Cardiac fibroblast (primary cell): ENCODE data around the gene VILL.

ENCODE experiments used
- DNase-seq, 2 donors: peaks; one replicate each; pipeline versions ENCODE4 v3.0.0 to v3.0.0-alpha.2; 2010; ENCODE audit warnings: low read depth in 2 of 2
- H3K4me3 ChIP-seq, 2 donors: replicated peaks in 1 of 2; 1 replicate in 1 of 2; 2 replicates in 1 of 2; pipeline ENCODE4 v1.5.1; 2011; ENCODE audit warnings: low read depth in 2 of 2, low read length in 2 of 2, mild to moderate bottlenecking in 2 of 2, moderate library complexity in 1 of 2
- TF ChIP-seq, protein P1 (sequence below): IDR thresholded peaks from one replicate; pipeline ENCODE4 v1.5.1; 2011; ENCODE audit warnings: low read depth, mild to moderate bottlenecking, low read length, inconsistent platforms

VILL gene

DNA sequence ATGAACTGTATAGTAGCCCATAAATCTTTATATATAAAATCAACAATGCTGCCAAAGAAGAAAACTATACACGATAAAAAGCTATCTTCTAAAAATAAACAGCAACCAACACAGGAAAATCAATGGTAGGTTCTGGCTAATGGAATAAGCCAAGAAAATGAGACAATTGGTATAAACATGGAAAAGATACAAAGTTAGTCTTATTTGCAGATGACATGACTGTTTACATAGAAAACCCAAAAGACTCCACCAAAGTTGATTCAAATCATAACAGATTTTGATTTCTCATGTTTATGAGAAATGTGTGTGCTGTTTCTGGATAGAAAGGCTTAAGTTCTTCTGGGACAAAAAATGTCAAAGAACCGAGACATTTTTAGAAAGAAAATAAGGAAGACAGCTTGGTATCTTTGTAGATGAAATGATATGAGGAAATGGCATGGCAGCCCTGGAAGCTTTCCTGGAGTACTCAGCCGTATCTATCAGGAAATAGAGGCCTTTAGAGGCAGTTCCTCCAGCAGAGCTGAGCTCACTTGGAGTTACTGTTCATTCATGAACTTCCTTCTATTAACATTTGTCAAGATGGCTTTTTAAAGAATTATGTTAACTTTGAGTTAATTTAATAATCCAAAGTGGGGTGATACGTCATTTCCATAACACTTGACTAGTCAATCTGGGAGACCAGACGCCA is 36.7 kb upstream of the VILL start:
- no peak for DNase-seq
- TF ChIP-seq, protein P1, sequence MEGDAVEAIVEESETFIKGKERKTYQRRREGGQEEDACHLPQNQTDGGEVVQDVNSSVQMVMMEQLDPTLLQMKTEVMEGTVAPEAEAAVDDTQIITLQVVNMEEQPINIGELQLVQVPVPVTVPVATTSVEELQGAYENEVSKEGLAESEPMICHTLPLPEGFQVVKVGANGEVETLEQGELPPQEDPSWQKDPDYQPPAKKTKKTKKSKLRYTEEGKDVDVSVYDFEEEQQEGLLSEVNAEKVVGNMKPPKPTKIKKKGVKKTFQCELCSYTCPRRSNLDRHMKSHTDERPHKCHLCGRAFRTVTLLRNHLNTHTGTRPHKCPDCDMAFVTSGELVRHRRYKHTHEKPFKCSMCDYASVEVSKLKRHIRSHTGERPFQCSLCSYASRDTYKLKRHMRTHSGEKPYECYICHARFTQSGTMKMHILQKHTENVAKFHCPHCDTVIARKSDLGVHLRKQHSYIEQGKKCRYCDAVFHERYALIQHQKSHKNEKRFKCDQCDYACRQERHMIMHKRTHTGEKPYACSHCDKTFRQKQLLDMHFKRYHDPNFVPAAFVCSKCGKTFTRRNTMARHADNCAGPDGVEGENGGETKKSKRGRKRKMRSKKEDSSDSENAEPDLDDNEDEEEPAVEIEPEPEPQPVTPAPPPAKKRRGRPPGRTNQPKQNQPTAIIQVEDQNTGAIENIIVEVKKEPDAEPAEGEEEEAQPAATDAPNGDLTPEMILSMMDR, result no peak
- H3K4me3 ChIP-seq, result no peak overlapping the region

DNA sequence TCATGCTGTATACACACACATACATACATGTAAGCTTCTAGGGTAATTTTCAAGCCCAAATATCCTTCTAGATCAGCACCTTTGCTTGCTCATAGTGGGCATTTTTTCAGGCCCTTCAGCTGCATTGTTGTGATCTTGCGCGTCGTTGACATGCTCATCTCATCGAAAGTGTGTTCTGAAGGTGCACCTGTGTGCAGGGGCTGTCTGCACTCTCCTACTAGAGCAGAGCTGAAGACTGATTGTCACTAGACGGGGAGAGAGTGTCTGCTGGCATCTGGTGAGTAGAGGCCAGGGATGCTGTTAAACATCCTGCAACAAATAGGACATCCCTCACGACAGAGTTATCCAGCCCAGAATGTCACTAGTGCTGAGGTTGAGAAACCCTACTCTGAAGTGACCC is 35.7 kb upstream of the VILL start:
- no peak for DNase-seq
- TF ChIP-seq, protein P1, result no peak
- no peak overlapping the region for H3K4me3 ChIP-seq

GRCh38 chr3:37955918-37956707 is 34.5 kb upstream of the VILL start:
- TF ChIP-seq, protein P1, result no peak
- no peak overlapping the region for H3K4me3 ChIP-seq
- no peak for DNase-seq

DNA sequence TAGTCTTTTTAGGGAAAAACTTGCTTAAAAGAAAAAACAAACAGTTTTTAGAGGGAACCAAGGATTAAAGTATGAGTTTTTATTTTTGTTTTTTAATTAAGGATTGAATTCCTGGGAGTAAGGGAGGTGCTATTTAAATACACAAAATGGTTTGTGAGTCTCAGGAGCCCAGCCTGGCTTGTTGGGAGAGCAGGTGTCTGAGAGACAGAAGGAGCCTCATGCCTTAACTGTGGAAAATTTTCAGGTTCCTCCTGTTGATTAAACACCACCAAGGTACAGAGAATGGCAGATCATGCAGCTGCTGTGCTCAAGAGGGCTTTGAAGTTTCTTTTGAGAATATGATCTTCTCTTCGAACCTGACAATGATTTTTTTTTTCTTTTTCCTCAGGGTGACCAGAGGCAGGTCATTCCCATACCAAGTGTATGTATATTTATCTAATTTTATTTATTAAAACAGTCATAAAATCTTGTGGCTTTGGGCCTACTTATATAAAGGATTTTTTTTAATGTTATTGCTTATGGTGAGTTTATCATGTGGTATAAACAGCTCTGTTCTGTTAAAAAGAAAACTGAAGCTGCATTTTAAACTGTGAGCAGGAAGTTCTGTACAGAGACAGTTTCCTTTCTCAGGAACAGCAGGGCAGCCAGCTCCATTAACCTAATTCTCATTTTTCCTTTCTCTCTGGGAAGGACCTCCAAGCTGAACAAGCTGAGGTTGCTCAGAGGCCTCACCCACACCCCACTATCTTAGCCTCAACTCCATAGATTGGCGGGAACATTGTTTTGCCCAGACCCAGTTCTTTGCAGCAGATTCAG is 33.7 kb upstream of the VILL start:
- H3K4me3 ChIP-seq, result no peak overlapping the region
- DNase-seq, result no peak
- TF ChIP-seq, protein P1, result no peak

DNA sequence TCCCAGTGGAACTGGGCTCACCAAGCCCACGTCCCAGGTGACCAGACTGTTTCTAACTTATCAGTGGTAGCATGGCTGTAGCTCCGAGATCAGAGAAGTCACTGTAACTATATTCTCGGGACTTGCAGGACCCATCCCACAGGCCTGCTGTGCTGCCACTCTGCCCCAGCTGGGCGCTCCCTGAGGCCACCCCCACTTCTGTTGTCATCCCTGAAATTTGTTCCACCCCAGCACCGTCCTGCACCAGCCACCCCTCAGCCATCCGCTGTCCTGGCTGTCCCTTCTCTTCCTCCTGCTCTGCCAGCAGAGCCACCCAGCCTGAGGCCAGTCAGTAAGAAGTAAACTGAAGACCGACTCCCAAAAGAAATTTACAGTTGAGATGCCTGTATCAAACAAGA is 33.0 kb upstream of the VILL start:
- DNase-seq, result no peak
- H3K4me3 ChIP-seq, result no peak overlapping the region

DNA sequence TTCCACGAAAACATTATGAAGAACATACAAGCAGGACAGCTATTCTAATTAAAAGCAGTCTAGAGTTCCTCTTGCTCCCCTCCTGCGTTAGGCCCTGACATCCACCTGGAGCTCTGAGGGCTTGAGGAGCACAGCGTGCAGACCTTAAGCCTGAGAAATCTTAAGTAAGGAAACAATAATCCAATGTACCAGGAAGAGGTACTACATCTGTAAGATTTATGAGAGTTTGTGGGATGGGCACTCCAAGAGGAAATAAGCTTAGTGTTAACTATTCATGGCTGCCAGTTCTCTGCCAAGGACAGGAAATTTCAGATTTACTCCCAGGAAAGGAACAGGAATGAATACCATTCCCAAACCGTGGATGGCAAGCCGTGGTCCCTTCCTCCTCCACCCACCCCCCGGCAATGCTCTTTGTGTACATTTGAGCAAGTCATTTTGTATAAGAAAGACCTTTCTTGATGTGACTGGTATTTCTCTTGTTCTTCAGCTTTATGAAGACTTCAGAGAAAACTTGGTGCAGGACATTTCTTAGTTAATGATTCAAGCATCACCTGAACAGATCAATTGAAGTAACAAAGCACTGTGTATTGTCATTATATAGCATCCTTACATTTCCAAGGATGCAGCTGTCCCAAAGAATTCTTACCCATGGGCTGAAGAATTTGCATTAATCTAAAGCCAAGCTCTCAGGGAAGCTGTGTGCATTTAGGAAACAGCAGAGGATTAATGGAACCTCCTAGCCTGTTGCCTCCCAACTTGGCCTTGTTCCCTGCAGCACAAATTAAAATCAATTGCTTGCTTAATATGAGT is 28.8 kb upstream of the VILL start:
- TF ChIP-seq, protein P1, result no peak

More for the DNA sequence above, 33.0 kb upstream of the VILL start:
- TF ChIP-seq, protein P1, result no peak

More for the DNA sequence above, 28.8 kb upstream of the VILL start:
- no peak overlapping the region for H3K4me3 ChIP-seq
- DNase-seq, result no peak
